ENCODE results near the gene SH2D4B. TPM values are rescaled to one million over a fixed set of nuclear protein-coding genes. Genes with fewer than 3 reads are reported as not detected.
"Not testable (repeated sequence)": the region's sequence is repeated elsewhere in the genome, so short reads cannot be mapped to it uniquely, and the experiment has no call there.

SH2D4B gene
- polyA plus RNA-seq, 1 experiment = not detected

DNA sequence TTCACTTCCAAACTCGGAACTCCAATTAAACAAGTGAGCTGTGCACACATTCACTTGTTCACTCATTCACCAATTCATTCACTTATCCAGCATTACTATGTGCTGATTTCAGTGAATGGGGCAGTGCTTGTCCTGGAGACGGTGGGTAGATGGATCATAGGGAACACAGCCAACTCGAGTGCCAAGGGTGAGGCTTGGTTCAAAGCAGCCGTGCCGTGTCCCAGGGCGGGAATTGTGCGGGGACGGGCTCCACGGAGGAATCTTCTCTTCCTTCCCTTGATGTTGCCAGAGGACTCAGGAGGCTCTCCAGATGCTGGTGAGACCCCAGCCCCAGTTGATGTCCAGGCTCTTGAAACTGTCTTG lies 2.9 kb downstream of the SH2D4B start:
- ChIA-PET CTCF (no interaction called here), POLR2A (no interaction called here)
- Histone ChIP-seq H3K27me3 (ENCODE audit: control insufficient read depth, insufficient read depth, low read length) (no peaks in the 10 kb centered on the region; the same call in none of the 2 replicates), H3K36me3 (ENCODE audit: control insufficient read depth, insufficient read depth, low read length) (no peaks in the 10 kb centered on the region), H3K4me3 (ENCODE audit: low read depth, low read length) (no peak overlapping the region)
- no peak for TF ChIP-seq CTCF (IDR thresholded peaks at IDR 0.05; ENCODE audit: insufficient read depth, low read depth, low read length)
- DNase-seq (ENCODE audit: low read depth) = no peak

GRCh38 chr10:80540981-80541750 lies 3.5 kb downstream of the SH2D4B start:
- no peak for TF ChIP-seq CTCF (IDR thresholded peaks at IDR 0.05; ENCODE audit: insufficient read depth, low read depth, low read length)
- no peaks in the 10 kb centered on the region; the same call in none of the 2 replicates for H3K27me3 ChIP-seq (ENCODE audit: control insufficient read depth, insufficient read depth, low read length)
- H3K36me3 ChIP-seq (ENCODE audit: control insufficient read depth, insufficient read depth, low read length) = no peaks in the 10 kb centered on the region
- CTCF ChIA-PET = no interaction called here
- POLR2A ChIA-PET = no interaction called here
- H3K4me3 ChIP-seq (ENCODE audit: low read depth, low read length) = no peak overlapping the region
- no peak for DNase-seq (ENCODE audit: low read depth)

DNA sequence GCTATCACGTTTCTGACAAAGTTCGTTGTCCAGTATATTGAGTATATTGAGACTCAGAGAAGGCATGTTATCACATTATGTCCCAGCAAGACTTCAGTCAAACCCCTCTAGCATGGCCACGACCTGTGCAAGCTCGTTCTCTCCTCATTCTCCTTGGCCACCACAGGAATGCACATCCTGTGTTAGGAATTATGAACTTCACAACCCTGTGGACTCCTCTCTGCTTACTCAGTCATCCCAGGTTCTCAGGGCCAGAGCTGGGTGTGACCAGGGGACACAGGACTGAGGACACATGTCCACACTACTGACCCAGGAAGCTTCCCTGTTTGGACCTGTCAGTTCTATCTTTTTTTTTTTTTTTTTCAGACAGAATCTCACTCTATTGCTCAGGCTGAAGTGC lies 4.4 kb downstream of the SH2D4B start:
- H3K4me3 ChIP-seq (ENCODE audit: low read depth, low read length) = no peak overlapping the region
- no peaks in the 10 kb centered on the region for H3K36me3 ChIP-seq (ENCODE audit: control insufficient read depth, insufficient read depth, low read length)
- POLR2A ChIA-PET = no interaction called here
- CTCF ChIA-PET = no interaction called here
- DNase-seq (ENCODE audit: low read depth) = no peak
- TF ChIP-seq CTCF (IDR thresholded peaks at IDR 0.05; ENCODE audit: insufficient read depth, low read depth, low read length) = peak; percentile 3; the same call in 1 of the 2 replicates
- H3K27me3 ChIP-seq (ENCODE audit: control insufficient read depth, insufficient read depth, low read length) = no peaks in the 10 kb centered on the region; the same call in none of the 2 replicates

GRCh38 chr10:80542652-80543318 lies 5.1 kb downstream of the SH2D4B start:
- H3K27me3 ChIP-seq (ENCODE audit: control insufficient read depth, insufficient read depth, low read length) = no peaks in the 10 kb centered on the region; the same call in none of the 2 replicates
- ChIA-PET CTCF (no interaction called here), POLR2A (no interaction called here)
- no peak for DNase-seq (ENCODE audit: low read depth)
- no peak overlapping the region for H3K4me3 ChIP-seq (ENCODE audit: low read depth, low read length)
- TF ChIP-seq CTCF (IDR thresholded peaks at IDR 0.05; ENCODE audit: insufficient read depth, low read depth, low read length) = no peak
- no peaks in the 10 kb centered on the region for H3K36me3 ChIP-seq (ENCODE audit: control insufficient read depth, insufficient read depth, low read length)

DNA sequence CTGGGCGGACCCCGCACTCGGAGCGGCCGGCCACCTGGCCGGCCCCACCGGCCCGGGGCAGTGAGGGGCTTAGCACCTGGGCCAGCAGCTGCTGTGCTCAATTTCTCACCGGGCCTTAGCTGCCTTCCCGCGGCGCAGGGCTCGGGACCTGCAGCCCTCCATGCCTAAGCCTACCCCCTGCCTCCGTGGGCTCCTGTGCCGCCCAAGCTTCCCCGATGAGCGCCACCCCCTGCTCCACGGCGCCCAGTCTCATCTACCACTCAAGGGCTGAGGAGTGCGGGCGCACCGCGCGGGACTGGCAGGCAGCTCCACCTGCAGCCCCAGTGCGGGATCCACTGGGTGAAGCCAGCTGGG lies 5.6 kb downstream of the SH2D4B start:
- CTCF ChIA-PET = interaction anchor here (1.2 kb wide), 1 partner anchor 98 kb away, joined by 3 read pairs; no protein-coding TSS in a partner anchor
- DNase-seq (ENCODE audit: low read depth); H3K27me3 ChIP-seq (ENCODE audit: control insufficient read depth, insufficient read depth, low read length); H3K4me3 ChIP-seq (ENCODE audit: low read depth, low read length); H3K36me3 ChIP-seq (ENCODE audit: control insufficient read depth, insufficient read depth, low read length); POLR2A ChIA-PET: not testable (repeated sequence)

All from BJ (cell line).